ENCODE results near the gene IFITM10. TPM values are rescaled to one million over a fixed set of nuclear protein-coding genes. Genes with fewer than 3 reads are reported as not detected.

Gene IFITM10
- total RNA-seq, 1 donor from 2014 or later = 1.1 TPM

DNA sequence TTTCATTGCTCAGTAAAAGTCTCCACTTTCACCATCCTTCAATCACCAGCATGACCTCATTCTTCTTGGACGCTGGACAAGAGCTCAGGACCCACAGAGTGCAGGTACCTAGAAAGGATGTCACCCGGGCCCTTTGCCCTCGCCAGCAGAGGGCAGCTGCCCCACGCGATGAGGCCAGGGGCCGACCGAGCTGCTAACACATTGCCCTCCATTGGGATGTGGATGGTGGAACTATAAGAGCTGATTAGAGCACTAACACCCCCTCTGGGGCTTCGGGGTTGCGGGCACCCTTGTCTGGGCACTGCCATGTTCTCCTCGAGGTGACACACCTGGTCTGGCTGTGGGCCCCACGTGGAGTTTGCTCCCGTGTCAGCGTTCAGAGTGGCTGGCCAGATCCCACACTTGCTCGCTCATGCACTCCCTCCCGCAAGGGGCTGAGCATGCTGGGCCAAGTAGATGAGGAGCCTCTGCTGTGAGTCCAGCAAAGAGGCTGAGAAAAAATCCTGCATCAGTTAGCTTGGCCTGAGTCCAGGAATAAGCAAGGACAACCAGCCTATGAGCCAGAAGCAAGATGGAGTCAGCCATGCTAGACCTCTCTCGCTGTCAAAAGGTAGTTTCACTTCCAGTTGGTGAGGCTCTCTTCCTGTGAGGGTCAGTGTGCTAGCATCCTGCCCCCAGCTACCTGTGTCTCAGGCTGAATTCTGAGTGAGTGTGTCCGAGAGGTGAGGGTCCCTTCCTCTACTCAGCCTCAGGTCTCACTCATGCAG lies 43.6 kb downstream of the IFITM10 start:
- Histone ChIP-seq H3K4me3 (ENCODE audit: low read depth, low read length) (no peak overlapping the region), H3K36me3 (ENCODE audit: control insufficient read depth, insufficient read depth, low read length) (no peaks in the 10 kb centered on the region), H3K27me3 (ENCODE audit: control insufficient read depth, insufficient read depth, low read length) (peaks cover 5% of the 10 kb centered on the region)
- no peak for DNase-seq (ENCODE audit: low read depth)
- TF ChIP-seq, protein P1, sequence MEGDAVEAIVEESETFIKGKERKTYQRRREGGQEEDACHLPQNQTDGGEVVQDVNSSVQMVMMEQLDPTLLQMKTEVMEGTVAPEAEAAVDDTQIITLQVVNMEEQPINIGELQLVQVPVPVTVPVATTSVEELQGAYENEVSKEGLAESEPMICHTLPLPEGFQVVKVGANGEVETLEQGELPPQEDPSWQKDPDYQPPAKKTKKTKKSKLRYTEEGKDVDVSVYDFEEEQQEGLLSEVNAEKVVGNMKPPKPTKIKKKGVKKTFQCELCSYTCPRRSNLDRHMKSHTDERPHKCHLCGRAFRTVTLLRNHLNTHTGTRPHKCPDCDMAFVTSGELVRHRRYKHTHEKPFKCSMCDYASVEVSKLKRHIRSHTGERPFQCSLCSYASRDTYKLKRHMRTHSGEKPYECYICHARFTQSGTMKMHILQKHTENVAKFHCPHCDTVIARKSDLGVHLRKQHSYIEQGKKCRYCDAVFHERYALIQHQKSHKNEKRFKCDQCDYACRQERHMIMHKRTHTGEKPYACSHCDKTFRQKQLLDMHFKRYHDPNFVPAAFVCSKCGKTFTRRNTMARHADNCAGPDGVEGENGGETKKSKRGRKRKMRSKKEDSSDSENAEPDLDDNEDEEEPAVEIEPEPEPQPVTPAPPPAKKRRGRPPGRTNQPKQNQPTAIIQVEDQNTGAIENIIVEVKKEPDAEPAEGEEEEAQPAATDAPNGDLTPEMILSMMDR (IDR thresholded peaks at IDR 0.05; ENCODE audit: insufficient read depth, low read length, poor library complexity, severe bottlenecking) = no peak

DNA sequence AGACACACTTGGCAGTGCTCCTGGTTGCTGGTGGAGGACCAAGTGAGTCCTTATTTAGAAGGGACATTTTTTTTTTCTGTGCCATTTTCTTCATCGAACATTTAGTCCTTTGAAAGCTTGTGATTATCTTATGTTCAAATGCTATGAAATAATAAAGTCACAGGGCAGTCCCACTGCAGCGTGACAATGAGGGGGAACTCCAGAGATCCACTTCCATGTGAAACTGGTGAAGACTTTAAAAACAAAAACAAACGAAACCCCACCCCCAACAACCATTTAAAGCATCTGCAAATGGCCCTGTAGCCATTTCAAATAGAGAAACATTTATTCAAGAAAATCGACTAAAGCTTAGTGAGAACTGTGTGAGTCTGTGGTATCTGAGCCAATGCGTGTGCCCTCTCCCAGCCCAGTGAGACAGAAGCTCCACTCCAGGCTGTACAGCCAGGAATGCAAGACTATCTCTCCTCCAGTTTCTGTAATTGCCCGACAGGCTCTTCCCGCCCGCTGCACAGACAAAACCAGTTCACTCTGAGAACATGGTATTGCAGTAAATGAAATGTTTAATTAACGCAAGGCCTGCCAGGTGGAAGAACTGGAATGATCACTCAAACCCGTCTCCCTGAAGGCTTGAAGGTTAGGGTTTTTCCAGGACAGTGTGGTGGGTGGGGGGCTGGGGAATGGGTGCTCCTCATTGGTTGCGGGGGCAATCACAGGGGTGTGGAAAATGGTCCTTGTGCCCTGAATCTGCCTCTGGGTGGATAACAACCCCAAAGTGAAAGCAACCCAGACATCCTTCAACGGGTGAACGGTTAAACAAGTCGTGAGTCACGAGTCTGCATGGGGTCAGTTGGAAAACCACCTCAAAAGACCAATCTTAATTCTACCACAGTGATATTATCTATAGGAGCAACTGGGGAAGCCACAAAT lies 45.0 kb downstream of the IFITM10 start:
- DNase-seq (ENCODE audit: low read depth) = peak; percentile 42
- TF ChIP-seq, protein P1 (IDR thresholded peaks at IDR 0.05; ENCODE audit: insufficient read depth, low read length, poor library complexity, severe bottlenecking) = no peak
- Histone ChIP-seq H3K36me3 (ENCODE audit: control insufficient read depth, insufficient read depth, low read length) (no peaks in the 10 kb centered on the region), H3K27me3 (ENCODE audit: control insufficient read depth, insufficient read depth, low read length) (peaks cover 8% of the 10 kb centered on the region), H3K4me3 (ENCODE audit: low read depth, low read length) (no peak overlapping the region)

DNA sequence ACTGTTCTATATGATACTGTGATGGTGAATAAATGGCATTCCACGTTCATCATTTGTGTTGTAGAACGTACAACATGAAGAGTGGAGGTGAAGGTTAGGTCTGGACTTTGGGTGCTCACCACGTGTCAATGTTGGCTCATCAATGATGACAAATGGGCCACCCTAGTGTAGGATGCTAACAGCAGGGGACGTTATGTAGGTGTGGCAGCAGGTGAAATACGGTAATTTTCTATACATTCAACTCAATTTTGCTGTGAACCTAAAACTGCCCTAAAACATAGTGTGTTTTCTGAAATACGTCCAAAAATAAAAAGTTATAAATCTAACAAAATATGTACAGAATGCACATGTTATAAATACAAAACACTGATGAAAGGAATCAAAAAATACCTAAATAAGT lies 47.2 kb downstream of the IFITM10 start:
- H3K4me3 ChIP-seq (ENCODE audit: low read depth, low read length) = no peak overlapping the region
- H3K36me3 ChIP-seq (ENCODE audit: control insufficient read depth, insufficient read depth, low read length) = no peaks in the 10 kb centered on the region
- peaks cover 8% of the 10 kb centered on the region for H3K27me3 ChIP-seq (ENCODE audit: control insufficient read depth, insufficient read depth, low read length)
- DNase-seq (ENCODE audit: low read depth) = no peak
- TF ChIP-seq, protein P1 (IDR thresholded peaks at IDR 0.05; ENCODE audit: insufficient read depth, low read length, poor library complexity, severe bottlenecking) = no peak

DNA sequence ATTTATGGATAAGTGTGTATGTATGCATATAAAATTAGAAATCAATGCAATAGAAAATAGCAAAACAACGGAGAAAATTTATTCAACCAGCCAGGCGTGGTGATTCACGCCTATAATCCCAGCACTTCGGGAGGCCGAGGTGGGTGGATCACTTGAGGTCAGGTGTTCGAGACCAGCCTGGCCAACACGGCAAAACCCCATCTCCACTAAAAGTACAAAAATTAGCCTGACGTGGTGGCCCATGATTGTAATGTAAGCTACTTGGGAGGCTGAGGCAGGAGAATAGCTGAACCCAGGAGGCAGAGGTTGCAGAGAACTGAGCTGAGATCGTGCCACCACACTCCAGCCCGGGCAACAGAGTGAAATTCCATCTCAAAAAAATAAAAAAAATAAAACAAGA lies 47.9 kb downstream of the IFITM10 start:
- Histone ChIP-seq H3K4me3 (ENCODE audit: low read depth, low read length) (no peak overlapping the region), H3K27me3 (ENCODE audit: control insufficient read depth, insufficient read depth, low read length) (peaks cover 7% of the 10 kb centered on the region), H3K36me3 (ENCODE audit: control insufficient read depth, insufficient read depth, low read length) (no peaks in the 10 kb centered on the region)
- TF ChIP-seq, protein P1 (IDR thresholded peaks at IDR 0.05; ENCODE audit: insufficient read depth, low read length, poor library complexity, severe bottlenecking) = no peak
- DNase-seq (ENCODE audit: low read depth) = no peak

DNA sequence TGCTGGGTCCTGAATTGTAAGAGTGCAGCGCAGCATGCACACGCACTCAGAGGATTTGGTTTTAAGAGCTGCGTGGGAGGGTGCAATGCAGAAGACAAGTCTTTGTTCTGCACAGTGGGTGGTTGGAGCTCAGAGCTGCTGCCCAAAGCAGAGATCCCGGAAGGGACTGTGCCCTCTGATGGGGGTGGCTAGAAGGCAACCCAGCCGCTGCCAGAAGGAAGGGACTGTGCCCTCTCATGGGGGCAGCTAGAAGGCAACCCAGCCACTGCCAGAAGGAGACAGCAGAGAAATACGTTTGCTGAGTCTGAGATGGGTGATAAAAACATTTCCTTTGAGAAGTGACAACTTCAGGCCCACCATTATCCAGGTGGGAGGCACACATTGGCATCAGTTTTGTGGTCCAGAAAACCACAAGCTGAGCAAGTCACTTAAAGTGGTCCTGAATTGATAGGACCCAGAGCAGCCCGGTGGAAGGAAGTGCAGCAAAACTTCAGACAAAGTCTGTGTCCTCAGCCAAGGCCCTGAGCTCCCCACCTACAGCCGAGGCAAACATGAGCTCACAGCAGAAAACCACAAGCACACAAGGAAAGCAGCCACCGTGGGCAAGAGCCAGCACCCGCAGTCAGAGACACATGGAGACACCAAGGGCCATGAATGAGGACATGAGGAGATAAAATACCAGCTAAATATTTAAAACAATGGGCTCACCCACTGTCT lies 49.1 kb downstream of the IFITM10 start:
- TF ChIP-seq, protein P1 (IDR thresholded peaks at IDR 0.05; ENCODE audit: insufficient read depth, low read length, poor library complexity, severe bottlenecking) = no peak
- DNase-seq (ENCODE audit: low read depth) = no peak
- H3K36me3 ChIP-seq (ENCODE audit: control insufficient read depth, insufficient read depth, low read length) = no peaks in the 10 kb centered on the region
- H3K4me3 ChIP-seq (ENCODE audit: low read depth, low read length) = no peak overlapping the region
- H3K27me3 ChIP-seq (ENCODE audit: control insufficient read depth, insufficient read depth, low read length) = peaks cover 5% of the 10 kb centered on the region
